ENCODE results near the gene ELOVL2. TPM values are rescaled to one million over a fixed set of nuclear protein-coding genes. Genes with fewer than 3 reads are reported as not detected.

Gene ELOVL2
- total RNA-seq, 4 donors from 2014 or later = 0.14 to 0.16 TPM; not detected in 2

DNA sequence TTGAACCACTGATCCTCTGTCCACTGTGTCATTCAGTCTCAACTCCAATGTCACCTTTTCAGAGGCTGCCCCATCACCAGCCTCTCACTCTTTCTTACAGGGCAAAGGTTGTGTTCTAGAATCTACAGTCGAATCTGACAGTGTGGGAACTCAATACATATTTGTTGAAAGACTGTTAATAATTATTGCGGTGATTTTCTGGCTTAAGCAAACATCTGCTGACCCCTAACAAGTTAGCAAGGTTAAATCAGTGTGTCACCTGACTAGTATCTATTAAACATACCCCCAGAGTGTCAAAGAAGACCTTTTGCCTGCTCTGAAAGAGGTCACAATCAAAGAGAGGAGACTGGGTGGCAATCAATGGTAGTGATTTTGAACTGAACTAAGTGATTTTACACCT, 41.9 kb downstream of the ELOVL2 start:
- WGBS, 2 donors (ENCODE audit: low coverage in 1 of 2) = 65% methylated on average over 2 of the region's 2 CpGs; no CpG with 5 or more reads in 1 of the 2 donors
- Histone ChIP-seq H3K36me3 (no peaks in the 10 kb centered on the region), H3K4me1 (no peaks in the 10 kb centered on the region), H3K27ac (no peak overlapping the region), H3K27me3 (no peaks in the 10 kb centered on the region), H3K4me3 (no peak overlapping the region), H3K9me3 (no peaks in the 10 kb centered on the region)
- DNase-seq = no peak
- TF ChIP-seq POLR2AphosphoS5 (IDR thresholded peaks at IDR 0.05) = no peak
- no peak for TF ChIP-seq CTCF (IDR thresholded peaks at IDR 0.05)
- no peak for TF ChIP-seq EP300 (IDR thresholded peaks at IDR 0.05; ENCODE audit: low read depth)
- in situ Hi-C loops (cut with MboI; ENCODE audit: low pct_ligation_motif_present in 1 of 4, low pct_unique_long_range_greater_than_20kb in 1 of 4, low sequenced_read_pairs in 3 of 4) = no loop called here
- intact Hi-C loops (cut with DNase I; ENCODE audit: low total_unique reads) = no loop called here

- Histone ChIP-seq H3K9me3 (no peaks in the 10 kb centered on the region), H3K27me3 (no peaks in the 10 kb centered on the region), H3K27ac (no peak overlapping the region), H3K4me3 (no peak overlapping the region), H3K36me3 (no peaks in the 10 kb centered on the region), H3K4me1 (no peaks in the 10 kb centered on the region)
- intact Hi-C loops (cut with DNase I; ENCODE audit: low total_unique reads) (no loop called here), in situ Hi-C loops (cut with MboI; ENCODE audit: low pct_ligation_motif_present in 1 of 4, low pct_unique_long_range_greater_than_20kb in 1 of 4, low sequenced_read_pairs in 3 of 4) (no loop called here)
- no peak for DNase-seq
- TF ChIP-seq CTCF (IDR thresholded peaks at IDR 0.05) (no peak), POLR2A (IDR thresholded peaks at IDR 0.05) (no peak), POLR2AphosphoS5 (IDR thresholded peaks at IDR 0.05) (no peak), EP300 (IDR thresholded peaks at IDR 0.05; ENCODE audit: low read depth) (no peak)
- WGBS, 2 donors (ENCODE audit: low coverage in 1 of 2) = 38 to 67% methylated on average over 2 of the region's 2 CpGs
Measured at GRCh38 chr6:10999994-11000393, 44.1 kb downstream of the ELOVL2 start.

GRCh38 chr6:10995114-10995707, 48.9 kb downstream of the ELOVL2 start:
- no peak for TF ChIP-seq POLR2AphosphoS5 (IDR thresholded peaks at IDR 0.05)
- TF ChIP-seq EP300 (IDR thresholded peaks at IDR 0.05; ENCODE audit: low read depth) = no peak
- TF ChIP-seq POLR2A (IDR thresholded peaks at IDR 0.05) = no peak
- TF ChIP-seq CTCF (IDR thresholded peaks at IDR 0.05) = no peak
- Histone ChIP-seq H3K4me1 (no peaks in the 10 kb centered on the region), H3K36me3 (no peaks in the 10 kb centered on the region), H3K27me3 (no peaks in the 10 kb centered on the region), H3K4me3 (no peak overlapping the region), H3K27ac (no peak overlapping the region), H3K9me3 (no peaks in the 10 kb centered on the region)
- WGBS, 2 donors (ENCODE audit: low coverage in 1 of 2) = 80 to 84% methylated on average over 1 to 4 of the region's 4 CpGs
- intact Hi-C loops (cut with DNase I; ENCODE audit: low total_unique reads) = no loop called here
- in situ Hi-C loops (cut with MboI; ENCODE audit: low pct_ligation_motif_present in 1 of 4, low pct_unique_long_range_greater_than_20kb in 1 of 4, low sequenced_read_pairs in 3 of 4) = no loop called here
- DNase-seq = no peak

- intact Hi-C loops (cut with DNase I; ENCODE audit: low total_unique reads) = no loop called here
- TF ChIP-seq POLR2A (IDR thresholded peaks at IDR 0.05) (no peak), POLR2AphosphoS5 (IDR thresholded peaks at IDR 0.05) (no peak), CTCF (IDR thresholded peaks at IDR 0.05) (no peak)
- Histone ChIP-seq H3K27ac (no peak overlapping the region), H3K9me3 (no peaks in the 10 kb centered on the region), H3K4me1 (no peaks in the 10 kb centered on the region), H3K36me3 (no peaks in the 10 kb centered on the region), H3K27me3 (no peaks in the 10 kb centered on the region), H3K4me3 (no peak overlapping the region)
- in situ Hi-C loops (cut with MboI; ENCODE audit: low pct_ligation_motif_present in 1 of 4, low pct_unique_long_range_greater_than_20kb in 1 of 4, low sequenced_read_pairs in 3 of 4) = no loop called here
- WGBS, 2 donors (ENCODE audit: low coverage in 1 of 2) = 89 to 100% methylated on average over 2 to 8 of the region's 8 CpGs
- no peak for DNase-seq
Measured at GRCh38 chr6:10993896-10994295, 50.2 kb downstream of the ELOVL2 start.

Measured in transverse colon (tissue), 4 donors.